SK-N-SH treated with all-trans-retinoic acid at 6 μM for 48 hours (cell line): Measurements from ENCODE around the gene TRIP6.

Experiments
- ARNTL ChIP-seq: fragments of 450-650 bp; formaldehyde crosslinking; IDR thresholded peaks from 2 replicates; pipeline ENCODE4 v1.5.0; 2020; ENCODE audit warnings: low read depth, mild to moderate bottlenecking, moderate library complexity, borderline replicate concordance
- GLIS3 ChIP-seq: fragments of 250-450 bp; sonication (Bioruptor Pico); IDR thresholded peaks from 2 replicates; pipeline ENCODE4 v1.5.0; 2020; ENCODE audit warnings: mild to moderate bottlenecking, moderate library complexity
- TCF4 ChIP-seq: fragments of 250-450 bp; sonication (Bioruptor Pico); IDR thresholded peaks from 2 replicates; pipeline ENCODE4 v1.8.0; 2021; ENCODE audit warnings: mild to moderate bottlenecking, moderate library complexity, borderline replicate concordance
- ZFP3 ChIP-seq: fragments of 250-450 bp; sonication (Bioruptor Pico); IDR thresholded peaks from 2 replicates; pipeline ENCODE4 v1.5.0; 2020; ENCODE audit warnings: mild to moderate bottlenecking, moderate library complexity
- TF ChIP-seq, protein P1 (sequence below): fragments of 250-450 bp; sonication (Bioruptor Pico); IDR thresholded peaks from 2 replicates; pipeline ENCODE4 v1.5.1; 2020; ENCODE audit warnings: low read depth, mild to moderate bottlenecking, moderate library complexity

GRCh38 chr7:100914208-100914878 is 47.2 kb downstream of the TRIP6 start:
- no peak for TF ChIP-seq ARNTL (CRISPR knock-in tag)
- no peak for TF ChIP-seq GLIS3 (CRISPR knock-in tag)
- TF ChIP-seq, protein P1, sequence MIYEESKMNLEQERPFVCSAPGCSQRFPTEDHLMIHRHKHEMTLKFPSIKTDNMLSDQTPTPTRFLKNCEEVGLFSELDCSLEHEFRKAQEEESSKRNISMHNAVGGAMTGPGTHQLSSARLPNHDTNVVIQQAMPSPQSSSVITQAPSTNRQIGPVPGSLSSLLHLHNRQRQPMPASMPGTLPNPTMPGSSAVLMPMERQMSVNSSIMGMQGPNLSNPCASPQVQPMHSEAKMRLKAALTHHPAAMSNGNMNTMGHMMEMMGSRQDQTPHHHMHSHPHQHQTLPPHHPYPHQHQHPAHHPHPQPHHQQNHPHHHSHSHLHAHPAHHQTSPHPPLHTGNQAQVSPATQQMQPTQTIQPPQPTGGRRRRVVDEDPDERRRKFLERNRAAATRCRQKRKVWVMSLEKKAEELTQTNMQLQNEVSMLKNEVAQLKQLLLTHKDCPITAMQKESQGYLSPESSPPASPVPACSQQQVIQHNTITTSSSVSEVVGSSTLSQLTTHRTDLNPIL: no peak
- TF ChIP-seq TCF4: no peak
- no peak for TF ChIP-seq ZFP3
